T-helper 1 cell (primary cell): Measurements from ENCODE around the gene USF2.
"Not testable (repeated sequence)": the region's sequence is repeated elsewhere in the genome, so short reads cannot be mapped to it uniquely, and the experiment has no call there.

Source experiments
- DNase-seq, 5 donors: peaks; one replicate each; pipeline ENCODE4 v3.0.0-alpha.2; 2012 to 2020
- total RNA-seq, 4 donors: gene quantifications; one replicate each; lab custom pipeline; 2026; lab: John Stamatoyannopoulos, UW

Gene USF2, protein sequence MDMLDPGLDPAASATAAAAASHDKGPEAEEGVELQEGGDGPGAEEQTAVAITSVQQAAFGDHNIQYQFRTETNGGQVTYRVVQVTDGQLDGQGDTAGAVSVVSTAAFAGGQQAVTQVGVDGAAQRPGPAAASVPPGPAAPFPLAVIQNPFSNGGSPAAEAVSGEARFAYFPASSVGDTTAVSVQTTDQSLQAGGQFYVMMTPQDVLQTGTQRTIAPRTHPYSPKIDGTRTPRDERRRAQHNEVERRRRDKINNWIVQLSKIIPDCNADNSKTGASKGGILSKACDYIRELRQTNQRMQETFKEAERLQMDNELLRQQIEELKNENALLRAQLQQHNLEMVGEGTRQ
- 99.8 to 122 (median 117) reads per million in 4 donors for total RNA-seq

GRCh38 chr19:35268536-35269437 is at the start of gene USF2:
TSS of gene USF2 (plus strand) at chr19:35268962. CDS start at chr19:35269102, 140 bp downstream.
- DNase-seq, result peak; percentile 39 to 72 (median 61)

DNA sequence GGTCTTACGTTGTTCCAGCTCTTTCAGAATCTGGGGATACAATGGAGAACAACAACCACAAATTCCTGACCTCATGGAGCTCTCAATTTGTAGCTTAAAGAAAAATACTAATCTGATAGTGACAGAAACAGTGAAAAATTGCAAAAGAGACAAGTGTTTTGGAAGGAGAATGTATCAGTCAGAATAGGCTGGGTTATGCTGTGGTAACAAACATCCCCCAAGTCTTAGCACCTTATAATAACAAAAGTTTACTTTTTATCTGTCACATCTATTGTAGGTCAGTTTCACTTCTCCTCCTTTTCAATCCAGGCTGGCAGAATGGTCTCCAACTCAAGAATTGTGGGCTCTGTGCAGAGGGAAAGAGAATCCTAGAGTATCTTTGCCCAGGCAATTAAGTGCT is 49.8 kb upstream of the USF2 start:
- DNase-seq, result no peak

DNA sequence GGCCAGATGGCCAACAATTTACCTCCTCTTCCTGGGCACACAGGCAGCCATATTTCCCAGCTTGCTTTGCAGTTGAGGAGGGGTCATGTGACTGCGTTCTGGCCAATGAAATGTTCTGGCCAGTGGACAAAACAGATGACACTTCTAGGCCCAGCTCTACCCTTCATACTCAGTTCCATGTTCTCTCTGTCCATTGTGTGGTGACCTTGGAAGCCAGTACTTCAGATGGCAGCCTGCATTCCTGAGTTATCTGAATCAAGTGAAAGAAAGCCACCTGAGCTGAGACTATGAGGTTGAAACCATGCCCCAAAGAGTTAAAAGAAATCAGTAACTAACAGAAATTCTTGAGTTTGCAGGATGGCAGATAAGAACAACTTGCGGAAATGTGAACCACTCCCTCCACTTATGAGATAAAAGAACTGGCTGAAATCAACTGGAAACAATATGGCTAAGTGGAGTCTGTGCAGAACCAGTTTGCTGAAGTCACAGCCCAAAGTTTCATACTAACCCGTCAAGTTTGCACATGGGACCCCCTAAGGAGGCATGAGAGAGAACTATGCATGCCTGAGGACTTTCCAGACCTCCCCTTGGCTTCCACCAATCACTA is 48.3 kb upstream of the USF2 start:
- no peak for DNase-seq

GRCh38 chr19:35220973-35221590 is 47.7 kb upstream of the USF2 start:
- DNase-seq, result not testable (repeated sequence)

- no peak for DNase-seq
These were observed 46.3 kb upstream of the USF2 start for GRCh38 chr19:35222373-35223015.

DNA sequence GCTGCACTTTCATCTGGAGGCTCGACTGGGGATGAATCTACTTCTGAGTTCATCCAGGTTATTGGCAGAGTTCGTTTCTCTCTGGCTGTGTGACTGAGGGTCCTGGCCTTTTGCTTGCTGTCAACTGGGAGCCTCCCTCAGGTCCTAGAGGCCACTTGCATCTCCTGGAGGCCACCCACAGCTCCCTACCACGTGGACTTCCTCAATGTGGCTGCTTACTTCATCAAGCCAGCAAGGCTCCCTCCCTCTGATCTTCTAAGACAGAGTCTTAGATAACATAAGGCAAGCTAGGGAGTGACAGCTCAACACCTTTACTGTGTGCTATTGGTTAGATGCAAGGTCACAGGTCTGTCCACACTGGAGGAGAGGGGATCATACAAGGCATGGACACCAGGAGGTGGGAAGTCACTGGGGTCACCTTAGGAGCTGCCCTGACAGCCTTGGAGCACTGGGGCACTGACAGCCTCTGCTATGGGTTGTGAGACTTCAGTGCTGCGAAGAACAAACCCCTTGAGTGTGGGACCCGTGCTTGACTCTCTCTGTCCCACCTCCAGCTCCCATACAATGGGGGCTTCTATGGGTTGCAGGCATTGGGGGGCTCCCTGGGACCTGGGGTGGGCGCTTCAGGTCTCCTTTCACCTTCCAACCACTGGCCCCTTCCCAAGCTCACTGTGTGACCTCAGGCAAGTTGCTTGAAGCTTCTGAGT is 45.5 kb upstream of the USF2 start:
- DNase-seq, result no peak

DNA sequence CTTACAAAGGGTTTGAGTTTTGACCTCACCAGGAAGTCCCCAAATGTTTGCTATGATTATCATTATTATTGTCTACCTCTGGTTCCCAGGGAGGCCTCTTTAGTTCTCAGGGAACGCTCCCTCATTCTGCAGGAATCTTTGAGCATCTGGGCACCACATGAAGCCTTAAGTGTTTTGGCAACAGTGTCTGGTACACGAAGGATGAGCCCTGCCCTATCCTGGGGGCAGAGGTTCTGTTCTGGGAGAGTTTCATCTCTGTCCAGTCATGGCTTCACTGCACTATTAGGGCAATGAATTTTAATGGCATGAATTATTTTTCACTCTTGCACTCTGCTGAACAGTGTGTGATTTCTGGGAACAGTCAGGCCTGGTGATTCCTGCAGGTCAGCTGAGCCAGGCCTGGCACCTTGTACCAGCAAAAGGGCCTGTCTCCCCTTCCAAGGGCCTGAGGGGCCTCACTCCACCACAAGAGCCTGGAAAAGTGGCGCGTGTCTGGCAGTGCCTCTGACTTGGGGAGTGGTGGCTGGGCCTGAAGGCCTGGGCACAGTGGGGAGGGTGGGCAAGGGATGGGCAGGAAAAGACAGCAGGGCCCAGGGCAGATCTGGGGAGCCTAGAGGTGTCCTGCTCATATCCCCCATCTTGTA is 44.8 kb upstream of the USF2 start:
- no peak for DNase-seq

DNA sequence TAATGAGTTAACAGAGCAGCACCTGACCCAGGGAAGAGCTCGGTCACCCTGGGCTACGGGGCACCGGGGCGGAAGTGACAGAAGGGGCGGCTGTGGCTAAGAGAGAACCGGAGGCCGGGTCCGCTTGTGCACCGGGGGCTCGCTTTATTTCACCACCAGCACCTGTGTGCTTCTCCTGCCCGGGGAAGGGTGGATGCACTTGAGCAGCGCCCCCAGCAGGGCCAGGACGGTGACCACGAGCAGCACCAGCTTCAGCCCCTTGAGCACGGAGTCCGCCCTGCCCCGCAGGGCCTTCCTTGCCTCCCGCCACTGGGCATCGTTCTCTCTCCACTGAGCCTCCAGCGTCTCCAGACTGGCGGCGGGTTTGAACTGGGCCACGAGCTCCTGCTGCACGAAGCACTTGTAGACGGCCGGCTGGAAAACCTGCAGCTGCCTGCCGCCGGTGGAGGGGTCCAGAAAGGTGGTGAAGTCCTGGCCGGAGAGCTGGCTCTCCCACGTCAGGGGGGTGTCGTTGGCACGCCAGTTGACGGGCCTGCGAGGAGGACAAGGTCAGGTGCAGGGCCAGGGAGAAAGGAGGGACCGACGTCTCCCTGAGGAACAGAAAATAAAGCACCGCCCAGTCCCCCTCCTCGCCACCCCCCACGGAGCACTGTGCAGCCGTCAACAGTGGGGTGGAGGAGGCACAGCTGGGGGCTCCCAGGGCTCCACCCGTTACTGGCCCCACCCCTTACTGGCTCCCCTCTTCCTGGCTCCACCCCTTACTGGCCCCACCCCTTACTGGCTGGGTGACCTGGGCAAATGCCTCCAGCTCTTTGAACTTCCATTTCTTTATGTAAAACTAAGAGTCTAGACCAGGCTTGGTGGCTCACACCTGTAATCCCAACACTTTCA is 43.8 kb upstream of the USF2 start:
- DNase-seq, result peak in 1 of 5 donors; percentile 23

- DNase-seq, result no peak
These were observed 42.8 kb upstream of the USF2 start for GRCh38 chr19:35225951-35226350.

DNA sequence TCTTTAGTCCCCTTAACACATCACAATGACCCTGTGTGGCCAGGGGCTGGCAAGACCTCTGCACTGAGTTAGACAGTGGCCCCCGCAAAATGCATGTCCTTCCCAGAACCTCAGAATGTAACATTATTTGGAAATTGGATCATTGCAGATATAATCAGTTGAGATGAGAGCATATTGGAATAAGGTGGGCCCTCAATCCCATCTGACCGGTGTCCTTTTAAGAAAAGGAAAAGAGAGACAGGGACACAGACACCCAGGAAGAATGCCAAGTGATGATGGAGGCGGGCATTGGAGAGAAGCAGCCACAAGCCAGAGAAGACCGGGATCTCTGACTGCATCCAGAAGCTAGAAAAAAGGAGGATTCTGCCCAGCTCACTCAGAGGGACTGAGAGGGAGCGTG is 42.0 kb upstream of the USF2 start:
- no peak for DNase-seq

DNA sequence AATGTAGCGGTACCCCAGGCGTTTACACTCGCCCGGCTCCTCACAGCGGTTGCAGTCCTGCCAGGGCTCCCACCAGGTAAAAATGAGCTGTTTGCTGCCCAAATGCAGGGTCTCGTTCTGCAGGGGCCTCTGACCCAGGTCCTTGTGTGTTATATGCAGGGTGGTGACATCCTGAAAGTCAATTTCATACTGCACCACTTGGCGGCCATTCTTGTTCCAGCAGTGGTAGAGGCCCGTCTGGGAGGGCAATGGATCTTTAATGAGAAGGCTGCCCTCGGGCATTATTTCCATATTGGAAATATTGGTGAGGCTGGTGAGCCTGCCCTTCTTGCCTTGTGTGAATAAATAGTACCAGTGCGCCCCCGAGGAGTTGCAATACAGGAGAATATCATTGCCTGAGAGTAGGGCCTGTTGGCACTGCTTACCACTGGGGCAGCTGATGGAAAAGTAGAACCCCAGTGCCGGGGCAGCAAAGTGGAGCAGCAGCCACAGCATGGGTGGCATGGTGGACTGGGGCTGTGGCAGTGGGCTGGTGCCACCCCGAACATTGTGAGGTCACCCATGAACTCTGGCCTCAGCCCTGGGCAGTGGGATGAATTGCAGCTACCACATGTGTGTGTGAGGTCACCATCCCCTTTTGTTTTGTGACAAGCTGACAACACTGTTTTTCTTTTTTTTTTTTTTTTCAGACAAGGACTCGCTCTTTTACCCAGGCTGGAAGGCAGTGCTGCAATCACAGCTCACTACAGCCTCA is 40.4 kb upstream of the USF2 start, which contains the start of gene FAM187B:
FAM187B (minus strand) TSS at position 563 of the 754 bp plus-strand sequence; CDS start at position 504, 59 bp downstream.
- DNase-seq, result no peak

DNA sequence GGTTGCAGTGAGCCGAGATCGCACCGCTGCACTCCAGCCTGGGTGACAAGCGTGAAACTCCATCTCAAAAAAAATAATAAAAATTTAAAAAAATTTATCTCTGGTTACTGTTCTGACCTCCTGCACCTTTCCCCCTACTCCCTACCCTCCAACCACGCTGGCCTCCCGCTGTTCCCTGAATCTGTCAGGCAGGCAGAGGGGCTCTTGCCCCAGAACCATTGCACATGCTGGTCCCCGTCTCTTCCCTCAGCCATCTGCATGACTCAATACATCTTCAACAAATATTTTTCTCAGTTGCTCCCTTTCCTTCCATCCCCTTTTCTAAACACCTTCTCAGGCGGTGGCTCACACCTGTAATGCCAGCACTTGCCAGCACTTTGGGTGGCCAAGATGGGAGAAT is 39.2 kb upstream of the USF2 start:
- DNase-seq, result no peak

GRCh38 chr19:35231956-35232645 is 36.7 kb upstream of the USF2 start:
- no peak for DNase-seq

GRCh38 chr19:35232912-35233311 is 35.9 kb upstream of the USF2 start:
- DNase-seq, result no peak

GRCh38 chr19:35236638-35237400 is 31.9 kb upstream of the USF2 start:
- DNase-seq, result peak in 1 of 5 donors; percentile 21

- not testable (repeated sequence) for DNase-seq
These were observed 29.2 kb upstream of the USF2 start for GRCh38 chr19:35239597-35239996.

- DNase-seq, result peak in 2 of 5 donors; percentile 21 to 46
These were observed 28.4 kb upstream of the USF2 start for GRCh38 chr19:35240327-35240726.

DNA sequence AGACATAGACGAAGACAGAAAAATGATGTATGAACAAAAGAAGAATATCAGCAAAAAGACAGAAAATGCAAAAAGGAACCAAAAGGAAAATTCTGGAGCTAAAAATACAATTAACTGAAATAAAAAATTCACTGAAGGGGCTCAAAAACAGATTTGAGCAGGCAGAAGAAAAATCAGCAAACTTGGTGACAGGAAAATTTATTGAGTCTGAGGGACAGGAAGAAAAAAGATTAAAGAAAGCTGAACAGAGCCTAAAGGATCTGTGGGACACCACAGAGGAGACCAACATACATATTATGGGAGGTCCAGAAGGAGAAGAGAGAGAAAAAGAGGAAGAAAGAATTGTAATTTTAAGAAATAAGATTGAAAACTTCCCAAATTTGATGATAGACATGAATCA is 27.3 kb upstream of the USF2 start:
- DNase-seq, result no peak
